OCI-M1 (cell line): ENCODE measurements around the gene FBXO46.
A peak's percentile ranks its signal among the peaks of the same experiment; 100 is the strongest.
"Not testable (repeated sequence)": the region's sequence is repeated elsewhere in the genome, so short reads cannot be mapped to it uniquely, and the experiment has no call there.

Source experiments
- DNase-seq: peaks from one replicate; lab custom pipeline; 2025; lab: John Stamatoyannopoulos, UW

The FBXO46 gene

DNA sequence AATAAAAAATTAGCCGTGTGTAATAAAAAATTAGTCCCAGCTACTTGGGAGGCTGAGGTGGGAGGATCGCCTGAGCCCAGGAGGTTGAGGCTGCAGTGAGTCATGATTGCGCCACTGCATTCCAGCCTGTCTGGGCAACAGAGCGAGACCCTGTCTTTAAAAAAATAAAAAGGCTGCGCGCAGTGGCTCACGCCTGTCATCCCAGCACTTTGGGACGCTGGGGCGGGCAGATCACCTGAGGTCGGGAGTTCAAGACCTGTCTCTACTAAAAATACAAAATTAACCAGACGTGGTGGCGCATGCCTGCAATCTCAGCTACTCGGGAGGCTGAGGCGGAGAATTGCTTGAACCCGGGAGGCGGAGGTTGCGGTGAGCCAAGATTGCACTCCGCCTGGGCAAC is 2.0 kb downstream of the FBXO46 start:
- DNase-seq: not testable (repeated sequence)

DNA sequence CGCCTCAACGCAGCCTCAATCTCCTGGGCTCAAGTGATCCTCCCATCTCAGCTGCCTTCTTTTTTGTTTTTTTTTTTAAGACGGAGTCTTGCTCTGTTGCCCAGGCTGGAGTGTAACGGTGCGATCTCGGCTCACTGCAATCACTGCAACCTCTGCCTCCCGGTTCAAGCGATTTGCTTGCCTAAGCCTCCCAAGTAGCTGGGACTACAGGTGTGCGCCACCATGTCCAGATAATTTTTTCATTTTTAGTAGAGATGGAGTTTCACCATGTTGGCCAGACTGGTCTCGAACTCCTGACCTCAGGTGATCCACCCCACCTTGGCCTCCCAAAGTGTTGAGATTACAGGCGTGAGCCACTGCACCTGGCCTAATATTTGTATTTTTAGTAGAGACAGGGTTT is 10.6 kb downstream of the FBXO46 start:
- not testable (repeated sequence) for DNase-seq

GRCh38 chr19:45717983-45718650 is 12.6 kb downstream of the FBXO46 start:
- peak; percentile 57 for DNase-seq

GRCh38 chr19:45717131-45717982 is 13.3 kb downstream of the FBXO46 start:
- peak; percentile 100 for DNase-seq

GRCh38 chr19:45716359-45717130 is 14.2 kb downstream of the FBXO46 start:
- DNase-seq: peak; percentile 68

- DNase-seq: no peak
Observed at GRCh38 chr19:45715139-45715538, 15.6 kb downstream of the FBXO46 start.

GRCh38 chr19:45713141-45713540 is 17.6 kb downstream of the FBXO46 start:
- no peak for DNase-seq

DNA sequence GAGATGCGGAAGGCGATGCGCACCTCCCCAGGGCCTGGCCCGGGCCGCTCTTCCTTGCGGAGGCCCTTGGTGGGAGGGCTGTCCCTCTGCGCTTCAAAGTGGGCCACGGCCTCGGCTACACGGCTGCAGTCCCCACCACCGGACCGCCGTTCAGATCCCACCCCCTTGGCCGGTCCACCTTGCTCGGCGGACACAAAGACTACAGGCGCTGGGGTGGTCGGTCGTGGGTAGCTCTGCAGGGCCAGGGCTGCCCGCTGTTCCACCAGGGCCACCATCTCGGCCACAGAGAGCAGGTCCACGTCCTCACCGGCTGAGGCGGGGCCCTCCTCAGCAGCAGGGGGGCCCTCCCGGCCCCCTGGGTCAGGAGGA is 18.0 kb downstream of the FBXO46 start:
- DNase-seq: no peak

- DNase-seq: no peak
Observed at GRCh38 chr19:45711851-45712698, 18.6 kb downstream of the FBXO46 start.

- no peak for DNase-seq
Observed at GRCh38 chr19:45710356-45711130, 20.2 kb downstream of the FBXO46 start.

GRCh38 chr19:45705710-45706415 is 24.8 kb downstream of the FBXO46 start:
- DNase-seq: no peak

DNA sequence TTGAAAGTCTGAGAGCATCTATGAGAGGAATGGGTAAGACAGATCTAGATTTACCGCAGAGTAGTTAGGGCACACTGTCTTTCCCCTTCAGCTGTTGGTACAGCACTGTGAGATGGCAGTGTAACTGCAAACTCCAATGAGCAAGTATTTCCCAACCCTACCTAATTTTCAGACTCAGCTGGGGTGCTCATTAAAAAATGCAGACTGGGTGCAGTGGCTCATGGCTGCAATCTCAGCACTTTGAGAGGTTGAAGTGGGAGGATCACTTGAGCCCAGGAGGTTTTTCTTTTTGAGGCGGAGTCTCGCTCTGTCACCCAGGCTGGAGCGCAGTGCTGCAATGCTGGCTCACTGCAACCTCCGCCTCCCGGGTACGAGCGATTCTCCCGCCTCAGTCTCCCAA is 25.6 kb downstream of the FBXO46 start:
- DNase-seq: no peak

DNA sequence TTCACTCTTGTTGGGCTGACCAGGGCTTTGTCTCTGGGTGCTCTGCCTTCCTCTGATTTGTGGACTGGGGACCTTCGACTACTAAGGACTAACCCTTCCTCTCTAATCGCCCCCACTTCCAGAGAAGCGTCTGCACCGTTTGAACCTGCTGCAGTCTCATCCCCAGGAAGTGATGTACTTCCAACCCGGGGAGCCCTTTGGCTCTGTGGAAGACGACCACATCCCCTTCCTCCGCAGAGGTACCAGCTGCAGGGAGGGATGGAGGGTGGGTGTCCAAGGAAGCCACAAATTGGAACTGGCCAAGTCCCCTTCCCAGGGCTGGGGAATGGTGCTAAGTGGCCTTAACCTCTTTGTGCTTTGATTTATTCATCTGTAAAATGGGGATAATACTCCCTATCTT is 29.0 kb downstream of the FBXO46 start:
- no peak for DNase-seq

GRCh38 chr19:45693106-45693788 is 37.4 kb downstream of the FBXO46 start:
- DNase-seq: peak; percentile 86

DNA sequence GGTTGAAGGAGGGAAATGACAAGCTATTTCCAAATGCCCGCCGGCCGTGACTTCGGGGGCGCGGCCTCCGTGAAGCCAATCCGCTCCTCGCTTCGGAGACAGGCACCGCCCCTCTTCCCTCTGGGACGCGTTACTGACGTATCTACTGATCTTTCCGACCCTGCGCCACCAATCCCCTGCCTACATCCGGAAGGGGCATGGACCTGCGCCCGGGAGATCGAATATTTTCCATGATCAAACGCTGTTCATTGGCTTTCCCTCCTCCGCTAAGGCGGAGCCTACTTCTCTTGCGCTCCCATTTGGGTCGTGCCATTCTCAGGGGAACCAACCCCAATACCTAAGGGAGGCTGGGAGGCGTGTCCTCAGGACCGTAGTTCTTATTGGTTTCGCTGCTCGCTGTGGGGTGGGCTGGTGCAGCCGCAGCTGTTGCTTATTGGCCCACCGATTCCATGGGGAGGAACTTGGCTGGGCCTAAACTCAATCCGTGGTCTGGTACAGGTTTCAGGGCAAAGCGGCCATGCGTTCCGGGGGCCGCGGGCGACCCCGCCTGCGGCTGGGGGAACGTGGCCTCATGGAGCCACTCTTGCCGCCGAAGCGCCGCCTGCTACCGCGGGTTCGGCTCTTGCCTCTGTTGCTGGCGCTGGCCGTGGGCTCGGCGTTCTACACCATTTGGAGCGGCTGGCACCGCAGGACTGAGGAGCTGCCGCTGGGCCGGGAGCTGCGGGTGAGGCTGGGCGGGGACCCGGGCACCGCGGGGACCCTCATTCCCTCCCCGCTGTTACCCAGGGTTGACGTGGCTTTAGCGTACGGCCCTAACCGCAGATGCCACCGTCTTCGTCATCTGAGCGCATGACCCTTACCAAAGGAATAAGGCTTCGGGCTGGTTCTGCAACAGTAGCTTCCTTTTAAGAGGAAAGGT is 38.2 kb downstream of the FBXO46 start, which contains the start of gene QPCTL:
QPCTL (plus strand) TSS at position 480 of the 919 bp plus-strand sequence; CDS start at position 518, 38 bp downstream.
- peak; percentile 100 for DNase-seq

DNA sequence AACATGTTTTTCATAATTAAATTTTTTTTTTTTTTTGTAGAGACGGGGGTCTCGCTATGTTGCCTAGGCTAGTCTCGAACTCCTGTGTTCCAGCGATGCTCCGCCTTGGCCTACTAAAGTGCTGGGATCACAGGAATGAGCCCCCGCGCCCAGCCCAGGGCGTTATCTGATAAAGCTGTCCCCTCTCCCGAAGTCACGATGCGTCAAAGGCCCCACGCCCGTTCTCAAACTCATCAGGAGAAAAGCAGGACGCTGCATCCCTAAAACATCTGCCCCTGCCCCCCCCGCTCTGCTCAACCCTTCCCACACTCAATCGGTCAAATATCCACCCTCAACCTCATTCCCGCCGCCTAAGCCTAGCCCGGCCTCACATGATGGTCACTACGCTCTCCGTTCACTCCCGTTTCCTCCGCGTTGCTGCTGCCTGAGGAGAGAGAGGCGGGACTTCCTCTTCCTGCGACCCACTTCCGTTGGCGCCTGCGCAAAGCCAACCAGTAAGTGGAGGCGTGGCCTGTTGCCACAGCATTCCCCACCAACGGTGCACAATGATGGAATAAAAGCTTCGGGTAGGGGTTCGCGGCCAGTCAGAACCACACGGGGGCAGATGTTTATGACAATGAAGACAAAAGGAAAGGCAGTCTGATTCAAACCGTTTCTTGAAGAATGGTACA is 39.0 kb downstream of the FBXO46 start, which contains the start of gene SNRPD2:
SNRPD2 (minus strand) TSS at position 438 of the 671 bp plus-strand sequence; CDS start at position 373, 65 bp downstream.
- peak; percentile 99 for DNase-seq

GRCh38 chr19:45687599-45687998 is 43.1 kb downstream of the FBXO46 start:
- no peak for DNase-seq

- DNase-seq: not testable (repeated sequence)
Observed at GRCh38 chr19:45685045-45685444, 45.7 kb downstream of the FBXO46 start.
